Activated CD8-positive, alpha-beta memory T cell treated with anti-CD3 and anti-CD28 coated beads for 36 hours (primary cell): ENCODE data around the gene ACADSB. TPM values are rescaled to one million over a fixed set of nuclear protein-coding genes. Genes with fewer than 3 reads are reported as not detected.

Experiments
- CTCF ChIA-PET: fragments of 350-600 bp; sonication (Branson Sonifier 250); formaldehyde crosslinking; loops from one replicate; lab custom pipeline; 2021; ENCODE audit warnings: antibody characterized with exemption; lab: Charles Lee
- POLR2A ChIA-PET: fragments of 350-600 bp; sonication (Branson Sonifier 250); formaldehyde crosslinking; loops from one replicate; lab custom pipeline; 2021; ENCODE audit warnings: antibody characterized with exemption; lab: Charles Lee
- total RNA-seq, 2 experiments: library from RNA; stranded (reverse); gene quantifications; one replicate each; pipeline ENCODE4 v1.2.3, GENCODE V29; 2021

ACADSB gene
- total RNA-seq, 2 experiments from 2014 or later: 26.6 to 27.0 TPM

DNA sequence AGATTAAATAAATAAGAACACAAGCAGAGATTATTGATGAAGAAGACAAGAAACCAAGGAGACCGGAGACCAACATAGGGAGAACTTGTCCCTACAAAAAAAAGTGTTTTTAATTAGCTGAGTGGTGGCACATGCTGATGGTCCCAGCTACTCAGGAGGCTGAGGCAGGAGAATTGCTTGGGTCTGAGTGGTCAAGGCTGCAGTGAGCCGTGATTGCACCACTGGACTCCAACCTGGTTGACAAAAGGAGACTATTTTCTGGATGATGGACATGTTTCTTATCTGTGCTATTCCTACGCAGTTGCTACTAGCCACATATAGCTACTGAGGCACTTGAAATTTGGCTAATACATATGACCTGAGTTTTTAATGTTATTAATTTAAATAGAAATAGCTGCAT lies 9.9 kb upstream of the ACADSB start:
- POLR2A ChIA-PET: no interaction called here

DNA sequence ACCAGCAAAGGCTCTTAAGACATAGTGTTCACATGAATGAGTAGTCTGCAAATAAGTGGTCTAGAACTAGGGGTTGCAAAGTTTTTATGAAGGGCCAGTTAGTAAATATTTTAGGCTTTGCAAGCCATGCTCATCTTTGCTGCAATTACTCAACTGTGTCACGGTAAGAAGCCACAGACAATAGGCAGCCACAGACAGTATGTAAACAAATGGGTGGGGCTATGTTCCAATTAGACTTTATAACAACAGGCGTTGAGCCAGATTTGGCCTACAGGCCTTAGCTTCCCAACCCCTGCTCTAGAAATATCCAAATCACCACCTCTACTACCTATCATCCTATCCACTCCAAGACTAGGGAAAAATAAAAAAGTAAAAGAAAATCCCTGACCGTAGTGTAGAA lies 9.5 kb upstream of the ACADSB start:
- POLR2A ChIA-PET: no interaction called here
- CTCF ChIA-PET: interaction anchor here (1.2 to 1.5 kb wide), 2 partner anchors 11 to 19 kb away, joined by 3 to 4 read pairs; partner anchors contain the start of gene PSTK

More for the DNA sequence above, 9.9 kb upstream of the ACADSB start:
- CTCF ChIA-PET: interaction anchor here (1.5 kb wide), 1 partner anchor 12 kb away, joined by 4 read pairs; no protein-coding TSS in a partner anchor

DNA sequence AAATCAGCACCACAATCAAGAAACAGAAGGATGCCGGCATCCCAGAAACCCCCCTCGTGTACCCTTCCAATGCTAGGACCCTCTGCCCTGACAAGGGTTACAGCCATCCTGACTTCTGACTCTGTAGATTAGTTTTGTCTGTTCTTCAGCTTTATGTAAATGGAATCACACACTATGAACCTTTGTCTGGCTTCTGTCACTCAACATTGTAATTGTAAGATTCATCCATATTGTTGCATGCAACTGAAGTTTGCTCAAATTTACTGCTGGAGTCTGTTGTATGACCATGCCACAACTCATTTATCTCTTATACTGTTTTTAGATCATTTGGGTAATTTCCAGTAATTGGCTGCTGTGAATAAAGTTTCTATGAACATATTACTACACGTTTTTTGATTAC lies 8.7 kb upstream of the ACADSB start:
- CTCF ChIA-PET: interaction anchor here (1.2 kb wide), 1 partner anchor 20 kb away, joined by 3 read pairs; the partner anchor contains the start of gene PSTK

DNA sequence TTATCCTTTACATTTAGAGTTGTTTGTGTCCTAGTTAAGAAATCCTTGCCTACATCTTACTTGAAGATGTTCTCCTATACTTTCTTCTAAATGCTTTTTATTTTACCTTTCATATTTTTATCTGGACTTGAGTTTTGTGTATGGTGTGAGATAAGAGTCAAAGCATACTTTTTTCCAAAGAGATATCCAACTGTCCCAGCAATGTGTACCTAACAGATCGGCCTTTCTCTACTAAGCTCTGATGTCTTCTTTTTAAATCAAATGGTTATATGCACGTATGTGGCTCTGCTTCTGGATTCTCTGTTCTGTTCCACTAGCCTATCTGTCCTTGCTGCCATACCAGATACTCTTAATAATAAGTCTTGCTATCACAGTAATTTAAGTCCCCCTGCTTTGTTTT lies 7.4 kb upstream of the ACADSB start:
- CTCF ChIA-PET: no interaction called here
- POLR2A ChIA-PET: no interaction called here

More for the DNA sequence above, 8.7 kb upstream of the ACADSB start:
- POLR2A ChIA-PET: no interaction called here

DNA sequence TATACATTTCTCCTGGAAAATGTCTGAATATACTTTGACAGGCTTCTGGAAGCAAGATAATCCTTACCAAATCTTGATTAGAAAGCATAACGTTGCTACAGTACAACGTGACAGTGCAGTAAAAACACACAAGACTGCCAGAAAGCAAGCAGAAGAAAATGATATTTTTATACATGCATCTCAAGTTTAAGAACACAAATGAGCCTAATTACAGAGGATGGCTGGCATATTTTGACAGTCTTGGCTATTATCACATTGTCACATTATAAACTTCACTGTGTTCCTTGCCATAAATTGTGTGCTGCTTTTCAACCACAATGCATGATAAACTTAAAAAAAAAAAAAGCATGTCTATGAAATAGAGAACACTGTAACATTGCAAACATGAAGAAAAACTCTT lies 4.5 kb upstream of the ACADSB start:
- ChIA-PET CTCF (no interaction called here), POLR2A (no interaction called here)

DNA sequence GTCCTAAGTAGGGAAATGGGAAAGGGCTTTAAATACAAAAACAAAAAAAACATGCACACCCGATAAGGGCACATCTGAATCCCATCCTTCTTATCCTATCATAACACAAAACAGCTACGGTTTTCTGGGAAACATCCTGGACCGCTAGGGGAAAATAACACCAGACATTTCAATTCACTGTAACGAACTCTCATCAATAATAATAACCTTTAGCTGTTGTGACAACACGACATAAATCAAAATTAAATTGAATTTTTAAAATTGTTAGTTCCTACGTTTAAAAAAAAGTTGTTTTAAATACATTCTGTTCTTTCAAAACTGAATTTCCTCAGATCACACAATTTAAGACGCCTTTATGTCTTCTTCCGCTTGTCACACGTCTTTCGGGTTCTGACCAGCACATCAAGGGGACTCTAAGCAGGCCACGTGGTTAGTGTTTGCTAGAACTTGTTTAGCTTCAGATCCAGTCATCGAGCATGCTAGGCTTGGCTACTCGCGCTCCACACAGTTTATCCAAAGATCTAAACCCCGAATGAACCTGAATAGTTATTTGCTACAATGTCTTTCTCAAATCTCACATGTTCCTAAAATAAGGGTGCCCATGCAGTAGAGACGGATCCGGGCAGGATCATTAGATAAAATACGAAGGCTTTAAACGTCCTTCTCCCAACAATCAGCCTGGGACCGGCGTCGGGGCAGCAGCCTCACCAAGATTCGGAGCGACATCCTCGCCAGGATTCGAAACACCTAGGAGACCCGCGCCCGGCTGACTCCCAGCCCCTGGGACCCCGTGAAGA lies 1.1 kb upstream of the ACADSB start:
- ChIA-PET POLR2A (interaction anchor here (0.6 to 3.2 kb wide), 8 partner anchors 24 to 282 kb away, joined by 3 to 12 read pairs (median 3); partner anchors contain the start of genes BUB3, C10orf88 and PSTK), CTCF (interaction anchor here (1.4 to 1.6 kb wide), 2 partner anchors 16 to 27 kb away, joined by 3 to 10 read pairs; partner anchors contain the start of gene PSTK)

DNA sequence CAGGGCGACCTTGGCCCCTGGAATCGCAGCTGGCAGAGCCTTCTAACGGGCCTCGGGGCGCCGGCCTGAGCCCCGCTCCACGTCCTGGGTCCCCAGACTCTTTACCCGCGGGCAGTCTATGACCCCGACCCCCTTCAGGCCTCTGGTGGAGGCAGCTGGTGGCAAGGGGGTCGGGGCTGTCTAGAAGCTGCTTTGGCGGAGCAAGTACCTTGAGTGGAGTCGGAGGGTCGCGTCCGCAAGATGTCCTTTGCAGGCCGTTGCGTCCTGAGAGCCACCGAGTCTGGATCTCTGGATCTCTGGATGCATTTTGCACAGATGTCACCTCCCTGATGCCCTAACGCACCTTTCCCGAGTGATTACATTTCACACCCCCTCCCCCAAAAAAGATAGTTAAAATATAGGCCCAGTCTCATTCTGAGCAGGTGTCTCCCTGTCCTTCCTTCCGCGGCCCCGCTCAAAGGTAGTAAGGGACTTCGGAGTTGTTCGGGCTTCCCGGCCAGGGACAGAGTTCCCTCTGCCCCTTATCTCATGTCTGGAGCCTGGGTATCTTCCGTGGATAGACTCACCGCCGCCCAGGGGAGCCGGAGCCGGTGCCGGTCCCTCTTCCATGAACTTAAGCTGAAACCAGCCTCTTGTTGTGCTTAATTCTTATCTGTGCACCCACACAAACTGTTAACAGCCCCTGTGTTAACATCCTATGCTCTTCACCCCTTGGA lies 457 bp downstream of the ACADSB start:
- CTCF ChIA-PET: interaction anchor here (0.6 to 1.6 kb wide), 2 partner anchors 13 to 29 kb away, joined by 3 to 10 read pairs; partner anchors contain the start of gene PSTK
- POLR2A ChIA-PET: interaction anchor here (1.6 to 3.2 kb wide), 2 partner anchors 55 to 145 kb away, joined by 7 to 10 read pairs; partner anchors contain the start of genes BUB3 and C10orf88

DNA sequence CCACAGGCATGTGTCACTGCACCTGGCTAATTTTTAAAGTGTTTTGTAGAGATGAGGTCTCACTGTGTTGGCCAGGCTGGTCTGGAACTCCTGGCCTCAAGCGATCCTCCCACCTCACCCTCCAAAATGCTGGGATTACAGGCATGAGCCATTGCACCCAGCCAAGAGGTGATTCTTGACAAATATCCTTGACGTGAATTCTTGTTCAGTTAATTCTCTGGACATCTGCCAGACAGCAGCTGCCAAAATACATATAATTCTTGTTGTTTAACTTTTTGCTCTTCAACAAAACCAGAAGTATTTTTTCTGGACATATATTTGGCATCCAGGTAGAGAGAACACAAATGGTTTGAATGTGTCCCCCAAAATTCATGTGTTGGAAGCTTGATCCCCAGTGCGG lies 3.2 kb downstream of the ACADSB start:
- ChIA-PET CTCF (no interaction called here), POLR2A (no interaction called here)

DNA sequence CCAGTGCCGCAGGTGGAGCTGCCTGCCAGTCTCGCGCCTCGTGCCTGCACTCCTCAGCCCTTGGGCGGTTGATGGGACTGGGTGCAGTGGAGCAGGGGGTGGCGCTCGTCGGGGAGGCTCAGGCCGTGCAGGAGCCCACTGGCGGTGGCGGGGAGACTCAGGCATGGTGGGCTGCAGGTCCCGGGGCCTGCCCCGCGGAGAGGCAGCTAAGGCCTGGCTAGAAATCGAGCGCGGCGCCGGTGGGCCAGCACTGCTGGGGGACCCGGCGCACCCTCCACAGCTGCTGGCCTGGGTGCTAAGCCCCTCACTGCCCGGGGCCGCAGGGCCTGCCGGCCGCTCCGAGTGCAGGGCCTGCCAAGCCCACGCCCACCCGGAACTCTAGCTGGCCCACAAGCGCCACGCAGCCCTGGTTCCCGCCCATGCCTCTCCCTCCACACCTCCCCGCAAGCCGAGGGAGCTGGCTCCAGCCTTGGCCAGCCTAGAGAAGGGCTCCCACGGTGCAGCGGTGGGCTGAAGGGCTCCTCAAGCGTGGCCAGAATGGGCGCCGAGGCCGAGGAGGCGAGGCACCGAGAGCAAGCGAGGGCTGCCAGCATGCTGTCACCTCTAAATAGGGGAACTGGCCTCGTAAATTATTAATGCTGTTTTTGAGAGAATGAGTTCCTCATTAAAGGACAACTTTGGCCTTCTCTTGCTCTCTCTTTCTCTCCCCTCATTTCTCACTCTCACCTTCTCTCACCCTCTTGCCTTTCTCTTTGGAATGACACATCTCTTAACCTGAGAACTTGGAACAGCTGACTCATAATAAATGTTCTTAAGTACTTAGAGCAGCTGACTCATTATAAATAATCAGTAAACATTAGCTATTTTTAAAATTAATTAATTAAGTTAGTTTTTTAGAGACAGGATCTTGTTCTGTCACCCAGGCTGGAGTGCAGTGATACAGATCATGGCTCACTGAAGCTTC lies 4.9 kb downstream of the ACADSB start:
- ChIA-PET CTCF (no interaction called here), POLR2A (no interaction called here)

DNA sequence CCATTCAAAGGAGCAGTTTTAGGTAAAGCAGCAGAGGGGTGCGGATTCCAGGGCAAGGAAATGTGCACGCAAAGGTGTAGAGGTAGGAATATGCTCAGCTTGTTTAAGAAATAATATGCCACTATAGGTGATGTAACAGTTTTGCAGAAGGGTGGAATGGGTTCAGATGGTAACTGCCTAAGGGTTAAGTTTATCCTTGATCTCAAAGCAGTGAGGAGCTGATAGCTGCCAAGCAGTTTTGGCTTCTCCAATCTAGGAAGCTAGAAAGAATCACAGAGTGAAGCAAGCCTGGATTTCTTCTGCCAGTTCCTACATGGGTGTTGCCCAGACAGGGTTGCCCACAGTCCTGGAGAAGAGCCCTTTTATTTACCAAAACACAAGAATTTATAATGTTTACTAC lies 6.0 kb downstream of the ACADSB start:
- ChIA-PET CTCF (no interaction called here), POLR2A (no interaction called here)

DNA sequence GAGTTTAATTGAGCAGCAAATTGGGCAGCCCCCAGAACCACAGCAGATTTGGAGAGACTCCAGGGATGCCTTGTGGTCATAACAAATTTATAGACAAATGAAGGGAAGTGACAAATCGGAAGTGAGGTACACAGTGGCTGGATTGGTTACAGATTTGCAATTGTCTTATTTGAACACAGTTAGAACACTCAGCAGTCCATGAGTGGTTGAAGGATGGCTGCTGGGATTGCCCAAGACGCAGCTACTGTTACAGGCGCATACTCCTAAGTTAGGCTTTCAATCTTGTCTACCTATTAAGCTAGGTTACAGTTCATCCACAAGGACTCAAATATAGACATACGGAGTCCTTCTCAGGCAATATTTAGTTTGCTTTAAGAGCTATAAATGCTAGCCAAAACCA lies 7.4 kb downstream of the ACADSB start:
- CTCF ChIA-PET: no interaction called here
- POLR2A ChIA-PET: no interaction called here

DNA sequence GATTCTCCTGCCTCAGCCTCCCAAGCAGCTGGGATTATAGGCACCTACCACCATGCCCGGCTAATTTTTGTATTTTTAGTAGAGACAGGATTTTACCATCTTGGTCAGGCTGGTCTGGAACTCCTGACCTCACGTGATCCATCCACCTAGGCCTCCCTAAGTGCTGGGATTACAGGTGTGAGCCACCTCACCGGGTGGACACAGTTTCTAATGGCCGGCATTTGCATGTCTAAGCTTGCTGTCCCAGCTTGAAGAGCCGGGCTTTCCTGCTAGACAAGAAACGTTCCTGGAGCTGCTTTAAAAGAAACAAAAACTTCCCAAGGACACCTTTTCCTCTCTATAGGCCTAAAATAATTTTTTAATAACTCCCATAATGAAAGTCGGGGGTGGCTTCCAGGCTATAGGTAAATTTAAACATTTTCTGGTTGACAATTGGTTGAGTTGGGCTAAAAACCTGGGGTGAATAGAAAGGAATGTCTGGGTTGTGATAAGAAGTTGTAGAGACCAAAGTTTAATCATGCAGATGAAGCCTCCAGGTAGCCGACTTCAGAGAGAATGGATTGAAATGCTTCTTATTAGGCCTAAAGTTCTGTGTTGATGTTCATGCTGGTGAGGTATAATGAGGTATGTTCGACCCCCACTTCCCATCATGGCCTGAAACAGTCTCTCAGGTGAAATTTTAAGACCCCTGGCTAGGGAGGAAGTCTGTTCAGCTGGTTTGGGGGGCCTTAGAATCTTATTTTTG lies 8.8 kb downstream of the ACADSB start:
- POLR2A ChIA-PET: no interaction called here
- CTCF ChIA-PET: no interaction called here

DNA sequence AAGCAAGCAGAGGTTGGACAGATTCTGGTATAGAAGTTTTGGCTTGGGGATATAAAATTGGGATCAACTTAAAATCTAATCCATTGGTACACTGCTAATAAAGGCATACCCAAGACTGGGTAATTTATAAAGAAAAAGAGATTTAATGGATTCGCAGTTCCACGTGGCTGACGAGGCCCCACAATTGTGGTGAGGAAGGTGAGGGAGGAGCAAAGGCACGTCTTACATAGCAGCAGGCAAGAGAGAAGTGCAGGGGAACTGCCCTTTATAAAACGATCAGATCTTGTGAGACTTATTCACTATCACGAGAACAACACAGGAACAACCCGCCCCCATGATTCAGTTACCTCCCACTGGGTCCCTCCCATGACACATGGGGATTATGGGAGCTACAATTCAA lies 9.7 kb downstream of the ACADSB start:
- ChIA-PET POLR2A (no interaction called here), CTCF (no interaction called here)

DNA sequence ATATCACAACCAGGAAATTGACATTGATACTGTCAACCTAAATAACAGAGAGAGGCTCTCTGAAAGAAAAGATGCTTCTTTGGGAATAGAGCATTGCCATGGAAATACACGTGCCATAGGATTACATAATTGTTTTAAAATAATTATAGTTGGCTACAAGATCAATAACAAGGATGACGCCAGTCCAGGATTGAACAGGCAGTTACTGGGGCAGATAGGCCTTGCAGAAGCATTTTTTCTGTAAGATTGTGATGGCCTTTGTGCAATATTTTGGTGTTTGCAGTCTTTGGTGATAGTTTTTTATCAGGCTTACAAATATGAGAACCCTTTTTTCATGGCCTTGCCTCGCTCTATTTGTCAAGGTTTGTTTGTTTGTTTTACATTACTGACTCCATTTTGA lies 10.5 kb downstream of the ACADSB start:
- CTCF ChIA-PET: no interaction called here
- POLR2A ChIA-PET: no interaction called here

DNA sequence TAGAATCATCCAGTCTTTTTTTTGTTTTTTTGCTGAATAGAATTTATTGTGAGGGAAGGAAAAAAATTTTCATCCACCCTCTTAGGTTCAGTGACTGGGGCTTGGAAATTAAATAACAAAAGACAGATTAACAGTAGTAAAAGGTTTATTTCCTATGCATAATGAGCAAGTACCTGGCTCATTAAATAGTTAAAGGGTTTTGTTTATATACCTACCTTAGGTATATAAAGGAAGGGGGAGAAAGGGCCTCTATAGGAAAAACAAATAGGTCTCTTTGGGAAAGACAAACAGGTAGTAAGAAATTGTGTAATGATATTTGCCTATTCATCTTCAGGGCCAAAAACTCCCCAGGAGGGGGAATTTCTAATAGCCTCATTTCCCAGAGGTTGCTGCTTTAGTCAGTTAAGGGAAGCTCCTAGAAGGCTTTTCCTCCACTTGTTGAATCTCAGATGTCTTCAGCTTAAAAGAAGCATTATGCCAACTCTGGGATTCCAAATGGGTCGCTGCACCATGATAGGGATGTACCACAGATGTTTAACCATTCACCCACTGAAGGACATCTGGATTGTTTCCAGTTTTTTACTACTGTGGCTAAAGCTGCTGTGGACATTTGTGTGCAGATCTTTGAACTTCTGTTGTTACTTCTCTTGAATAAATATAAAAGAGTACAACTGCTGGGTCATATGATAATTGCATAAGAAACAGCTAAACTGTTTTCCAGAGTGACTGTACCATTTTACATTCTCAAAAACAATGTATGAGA lies 11.3 kb downstream of the ACADSB start:
- CTCF ChIA-PET: no interaction called here
- POLR2A ChIA-PET: no interaction called here

DNA sequence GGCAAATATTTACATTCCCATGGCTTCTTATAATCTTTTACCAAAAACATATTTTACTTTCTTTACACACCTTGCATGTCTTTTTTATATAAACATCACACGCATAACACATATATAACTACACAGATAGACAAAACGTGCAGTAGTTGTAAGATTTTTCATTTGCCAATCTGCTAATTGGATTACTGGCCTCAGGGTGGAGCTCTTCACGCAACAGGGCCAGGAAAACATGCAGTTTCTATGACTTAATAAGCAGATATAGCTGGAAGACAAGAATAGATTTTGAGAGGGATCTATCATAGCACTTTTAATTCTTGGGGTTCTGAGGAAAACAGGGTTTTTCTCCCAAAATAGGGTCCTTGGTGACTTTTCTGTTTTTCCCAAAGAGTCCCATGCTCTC lies 12.7 kb downstream of the ACADSB start:
- ChIA-PET CTCF (interaction anchor here (1.0 kb wide), 1 partner anchor 12 kb away, joined by 3 read pairs; no protein-coding TSS in a partner anchor), POLR2A (no interaction called here)

DNA sequence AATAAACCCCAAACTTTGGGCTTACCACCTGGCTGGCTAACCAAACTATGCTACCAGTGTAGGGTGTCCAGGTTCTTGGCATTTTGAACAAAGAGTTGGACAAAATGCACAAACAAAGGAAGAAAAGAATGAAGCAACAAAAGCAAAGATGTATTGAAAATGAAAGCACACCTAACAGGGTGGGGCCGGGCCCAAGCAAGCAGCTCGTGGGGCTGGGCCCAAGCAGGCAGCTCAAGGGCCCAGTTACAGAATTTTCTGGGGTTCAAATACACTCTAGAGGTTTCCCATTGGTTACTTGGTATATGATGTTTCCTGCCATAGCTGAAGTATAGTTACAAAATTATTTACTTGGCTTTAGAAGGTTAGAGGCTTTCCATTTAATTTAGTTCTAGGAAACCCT lies 15.7 kb downstream of the ACADSB start:
- POLR2A ChIA-PET: no interaction called here
- CTCF ChIA-PET: no interaction called here

DNA sequence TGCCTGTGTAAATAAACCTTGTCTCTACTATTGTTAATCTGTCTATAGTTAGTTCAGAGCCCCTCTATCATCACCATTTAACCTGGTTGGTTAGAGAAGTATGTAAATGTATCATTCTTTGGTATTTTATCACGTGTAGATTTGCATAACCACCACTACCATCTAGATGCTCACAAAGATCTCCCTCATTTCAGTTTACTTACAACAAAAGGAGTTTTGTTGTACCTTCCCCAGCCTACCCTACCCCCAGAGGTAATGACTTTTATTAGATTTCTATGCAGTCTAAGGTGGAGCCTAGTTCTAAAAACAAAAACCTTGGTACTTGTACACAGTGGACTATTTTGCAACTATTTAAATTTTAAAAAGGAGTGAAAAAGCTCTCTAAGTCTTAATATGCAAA lies 17.5 kb downstream of the ACADSB start:
- ChIA-PET POLR2A (no interaction called here), CTCF (no interaction called here)
